Measurements from ENCODE around the gene UNC13C. TPM values are rescaled to one million over a fixed set of nuclear protein-coding genes. Genes with fewer than 3 reads are reported as not detected.

UNC13C gene
- polyA plus RNA-seq, 1 of the 3 experiments (the other 2 are of a cell fraction), result not detected

DNA sequence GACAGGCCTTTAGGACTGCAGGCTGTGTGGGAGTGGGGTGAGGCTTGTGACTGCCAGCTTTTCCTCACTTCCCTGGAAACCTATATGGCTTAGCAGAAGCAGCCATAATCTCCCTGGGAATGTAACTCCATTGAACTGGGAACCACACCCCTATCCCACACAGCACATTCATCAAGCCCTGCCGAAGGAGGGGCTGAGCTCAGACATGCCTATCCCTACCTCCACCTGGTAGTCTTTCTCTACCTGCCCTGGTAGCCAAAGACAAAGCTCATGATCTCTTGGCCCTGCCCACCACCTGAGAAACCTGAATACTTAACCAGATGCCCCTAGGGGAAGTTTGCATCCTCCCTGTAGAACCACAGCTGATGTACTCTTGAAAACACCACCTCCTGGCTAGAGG is 219.8 kb downstream of the UNC13C start:
- POLR2A ChIA-PET, result no interaction called here
- no peak for DNase-seq

More for the DNA sequence above, 219.8 kb downstream of the UNC13C start:
- Histone ChIP-seq H3K27ac (ENCODE audit: low read depth in 2 of 2, low read length in 1 of 2) (no peak overlapping the region), H3K9me3 (no peaks in the 10 kb centered on the region), H3K4me3 (ENCODE audit: low read depth in 2 of 2, low read length in 1 of 2) (no peak overlapping the region), H3K4me1 (ENCODE audit: control insufficient read depth in 1 of 2, insufficient read depth in 2 of 2, low read depth in 1 of 2, low read length in 1 of 2) (no peaks in the 10 kb centered on the region), H2AFZ (ENCODE audit: low read depth) (no peak overlapping the region), H3K9ac (no peak overlapping the region), H3F3A (replicated peaks; ENCODE audit: insufficient read depth) (no peaks in the 10 kb centered on the region), H3K36me3 (replicated peaks in 1 of 2; ENCODE audit: control insufficient read depth in 1 of 2, insufficient read depth in 2 of 2, low read length in 1 of 2) (no peaks in the 10 kb centered on the region), H3K79me2 (ENCODE audit: insufficient read depth) (no peaks in the 10 kb centered on the region), H3K4me2 (no peak overlapping the region), H3K9me2 (no peaks in the 10 kb centered on the region), H4K20me1 (ENCODE audit: insufficient read depth) (no peaks in the 10 kb centered on the region), H3K27me3 (ENCODE audit: insufficient read depth) (no peaks in the 10 kb centered on the region)
- TF ChIP-seq JUND (IDR thresholded peaks at IDR 0.05) (no peak), POLR2AphosphoS5 (IDR thresholded peaks at IDR 0.05; ENCODE audit: low read depth, low read length) (no peak), RCOR1 (IDR thresholded peaks at IDR 0.05; ENCODE audit: low read length) (no peak), EP300 (IDR thresholded peaks at IDR 0.05; ENCODE audit: borderline replicate concordance in 1 of 2, low read depth in 1 of 2, low read length in 1 of 2) (no peak), TEAD4 (IDR thresholded peaks at IDR 0.05; ENCODE audit: borderline replicate concordance, insufficient read depth) (no peak), GATA2 (CRISPR knock-in tag; IDR thresholded peaks at IDR 0.05) (no peak), USF2 (IDR thresholded peaks at IDR 0.05; ENCODE audit: borderline replicate concordance, low read depth, low read length) (no peak), PBX3 (IDR thresholded peaks at IDR 0.05) (no peak), GABPA (IDR thresholded peaks at IDR 0.05; ENCODE audit: low read depth) (no peak), MEF2A (IDR thresholded peaks at IDR 0.05; ENCODE audit: borderline replicate concordance, low read depth) (no peak), USF1 (IDR thresholded peaks at IDR 0.05; ENCODE audit: borderline replicate concordance, low read depth) (no peak), FOSL2 (IDR thresholded peaks at IDR 0.05; ENCODE audit: borderline replicate concordance, low read depth) (no peak), ELF1 (IDR thresholded peaks at IDR 0.05) (no peak), YY1 (IDR thresholded peaks at IDR 0.05; ENCODE audit: low read depth) (no peak), SMC3 (IDR thresholded peaks at IDR 0.05; ENCODE audit: low read depth, low read length) (no peak), SIN3A (IDR thresholded peaks at IDR 0.05; ENCODE audit: borderline replicate concordance, low read depth, low read length) (no peak)
- TF ChIP-seq, protein P1, sequence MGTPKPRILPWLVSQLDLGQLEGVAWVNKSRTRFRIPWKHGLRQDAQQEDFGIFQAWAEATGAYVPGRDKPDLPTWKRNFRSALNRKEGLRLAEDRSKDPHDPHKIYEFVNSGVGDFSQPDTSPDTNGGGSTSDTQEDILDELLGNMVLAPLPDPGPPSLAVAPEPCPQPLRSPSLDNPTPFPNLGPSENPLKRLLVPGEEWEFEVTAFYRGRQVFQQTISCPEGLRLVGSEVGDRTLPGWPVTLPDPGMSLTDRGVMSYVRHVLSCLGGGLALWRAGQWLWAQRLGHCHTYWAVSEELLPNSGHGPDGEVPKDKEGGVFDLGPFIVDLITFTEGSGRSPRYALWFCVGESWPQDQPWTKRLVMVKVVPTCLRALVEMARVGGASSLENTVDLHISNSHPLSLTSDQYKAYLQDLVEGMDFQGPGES (IDR thresholded peaks at IDR 0.05; ENCODE audit: low read depth, low read length), result no peak
- WGBS (ENCODE audit: low lambda C conversion rate), result 0% methylated on average over 1 of the region's 1 CpG
- CTCF ChIA-PET, result interaction anchor here (0.6 kb wide), 1 partner anchor 1415 kb away, joined by 3 read pairs; no protein-coding TSS in a partner anchor
